Gastrocnemius medialis (tissue), 4 donors: ENCODE data around the gene SNTG2. TPM values are rescaled to one million over a fixed set of nuclear protein-coding genes. Genes with fewer than 3 reads are reported as not detected.

Experiments
- ATAC-seq, 2 donors: fragments of 150-250 bp; one replicate each; pipeline ENCODE4 v1.9.1; 2016
- DNase-seq, 2 donors: peaks; one replicate each; pipeline ENCODE4 v3.0.0-alpha.2; 2019
- H3K27ac ChIP-seq, 4 donors: fragments of 200-600 bp; sonication (generic); 1 replicate in 1 of 4; 2 replicates in 3 of 4; pipeline ENCODE4 v1.5.1; 2016 to 2018; ENCODE audit warnings: mild to moderate bottlenecking in 2 of 4, moderate library complexity in 1 of 4
- H3K27me3 ChIP-seq, 3 donors: fragments of 200-600 bp; sonication (generic) in 2 of 3; 1 replicate in 1 of 3; 2 replicates in 2 of 3; pipeline versions ENCODE4 v1.5.1 to v1.6.0; 2016 to 2019; ENCODE audit warnings: mild to moderate bottlenecking in 1 of 3, moderate library complexity in 1 of 3
- H3K36me3 ChIP-seq, 2 donors: fragments of 200-600 bp; sonication (generic) in 1 of 2; one replicate each; pipeline ENCODE4 v1.5.1; 2017 to 2018
- H3K4me1 ChIP-seq, 2 donors: fragments of 200-600 bp; sonication (generic) in 1 of 2; one replicate each; pipeline ENCODE4 v1.5.1; 2016 to 2017; ENCODE audit warnings: mild to moderate bottlenecking in 2 of 2
- H3K4me3 ChIP-seq, 4 donors: fragments of 200-600 bp; sonication (generic) in 3 of 4; 1 replicate in 1 of 4; 2 replicates in 3 of 4; pipeline ENCODE4 v1.5.1; 2016 to 2019; ENCODE audit warnings: mild to moderate bottlenecking in 2 of 4
- H3K9me3 ChIP-seq, 3 donors: fragments of 200-600 bp; sonication (generic) in 2 of 3; 1 replicate in 1 of 3; 2 replicates in 2 of 3; pipeline ENCODE4 v1.5.1; 2016 to 2019
- CTCF ChIP-seq, 5 experiments: fragments of 450-650 bp in 3 of 5; fragments of 200-600 bp in 2 of 5; sonication (generic) in 2 of 5; IDR thresholded peaks in 4 of 5; conservative IDR thresholded peaks in 1 of 5; 1 replicate in 4 of 5; 2 replicates in 1 of 5; pipeline ENCODE4 v1.5.1; 2016 to 2019; ENCODE audit warnings: antibody characterized with exemption in 5 of 5, mild to moderate bottlenecking in 3 of 5, moderate library complexity in 3 of 5
- POLR2A ChIP-seq, 2 donors: fragments of 450-650 bp; IDR thresholded peaks; one replicate each; pipeline ENCODE4 v1.6.1; 2017; ENCODE audit warnings: antibody characterized with exemption in 2 of 2, mild to moderate bottlenecking in 2 of 2, moderate library complexity in 2 of 2
- in situ Hi-C, 4 donors: fragments of 200-750 bp; cut with MboI; loops; one replicate each; pipeline versions ENCODE4 v1.15.0 to v1.8.0; 2017; ENCODE audit warnings: low sequenced_read_pairs in 4 of 4
- intact Hi-C: fragments of 100-400 bp; cut with DNase I; formaldehyde crosslinking; loops from one replicate; pipeline ENCODE4 v1.15.1; 2023; ENCODE audit warnings: low total_unique reads
- total RNA-seq, 4 donors: library from RNA; depleted of rRNA; stranded (reverse); fragments of >200 nt; gene quantifications; one replicate each; pipeline versions ENCODE4 v1.1.0 to v1.2.3, GENCODE V29; 2016

The SNTG2 gene
- total RNA-seq, 4 donors from 2014 or later: 0.55 to 1.0 (median 0.92) TPM; not detected in 1

GRCh38 chr2:1134629-1135028, 184.0 kb downstream of the SNTG2 start:
- Histone ChIP-seq H3K4me1 (no peaks in the 10 kb centered on the region), H3K36me3 (no peaks in the 10 kb centered on the region), H3K27me3 (no peaks in the 10 kb centered on the region), H3K9me3 (no peaks in the 10 kb centered on the region), H3K4me3 (no peak overlapping the region), H3K27ac (no peak overlapping the region)
- intact Hi-C loops (no loop called here), in situ Hi-C loops (no loop called here)
- ATAC-seq: no peak
- no peak for TF ChIP-seq POLR2A (IDR thresholded peaks at IDR 0.05)
- TF ChIP-seq CTCF (IDR thresholded peaks at IDR 0.05 in 4 of 5, conservative IDR thresholded peaks at IDR 0.05 in 1 of 5): no peak
- no peak for DNase-seq

- ATAC-seq: no peak
- TF ChIP-seq CTCF (IDR thresholded peaks at IDR 0.05 in 4 of 5, conservative IDR thresholded peaks at IDR 0.05 in 1 of 5) (no peak), POLR2A (IDR thresholded peaks at IDR 0.05) (no peak)
- in situ Hi-C loops (no loop called here), intact Hi-C loops (no loop called here)
- Histone ChIP-seq H3K27ac (no peak overlapping the region), H3K9me3 (no peaks in the 10 kb centered on the region), H3K4me1 (no peaks in the 10 kb centered on the region), H3K27me3 (no peaks in the 10 kb centered on the region), H3K4me3 (no peak overlapping the region), H3K36me3 (no peaks in the 10 kb centered on the region)
- no peak for DNase-seq
These were observed 185.4 kb downstream of the SNTG2 start for GRCh38 chr2:1136067-1136466.

GRCh38 chr2:1136846-1137245, 186.2 kb downstream of the SNTG2 start:
- H3K27me3 ChIP-seq: no peaks in the 10 kb centered on the region
- H3K9me3 ChIP-seq: no peaks in the 10 kb centered on the region
- intact Hi-C loops (no loop called here), in situ Hi-C loops (no loop called here)
- ATAC-seq: no peak
- H3K36me3 ChIP-seq: no peaks in the 10 kb centered on the region
- H3K4me3 ChIP-seq: no peak overlapping the region
- TF ChIP-seq CTCF (IDR thresholded peaks at IDR 0.05 in 4 of 5, conservative IDR thresholded peaks at IDR 0.05 in 1 of 5) (no peak), POLR2A (IDR thresholded peaks at IDR 0.05) (no peak)
- no peak overlapping the region for H3K27ac ChIP-seq
- no peak for DNase-seq
- H3K4me1 ChIP-seq: no peaks in the 10 kb centered on the region

DNA sequence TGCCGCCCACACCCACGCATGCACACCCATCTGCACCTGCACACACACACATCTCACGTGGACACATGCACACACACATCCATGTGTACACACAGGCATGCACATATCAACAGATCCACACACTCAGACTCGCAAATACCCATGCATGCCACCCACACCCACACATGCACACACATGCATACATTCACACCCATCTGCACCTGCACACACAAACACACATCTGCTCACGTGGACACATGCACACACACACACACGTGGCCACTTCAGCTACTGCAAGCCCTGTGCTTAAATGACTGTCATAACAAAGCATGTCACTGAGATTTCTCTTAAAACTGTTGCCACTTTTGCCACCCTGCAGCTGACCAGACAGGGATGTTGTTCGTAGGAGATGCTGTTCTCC, 186.6 kb downstream of the SNTG2 start:
- in situ Hi-C loops (no loop called here), intact Hi-C loops (no loop called here)
- ATAC-seq (peak in 1 of 2 donors; percentile 19), DNase-seq (no peak)
- Histone ChIP-seq H3K36me3 (no peaks in the 10 kb centered on the region), H3K27me3 (no peaks in the 10 kb centered on the region), H3K4me3 (no peak overlapping the region), H3K9me3 (no peaks in the 10 kb centered on the region), H3K27ac (no peak overlapping the region), H3K4me1 (no peaks in the 10 kb centered on the region)
- no peak for TF ChIP-seq POLR2A (IDR thresholded peaks at IDR 0.05)
- no peak for TF ChIP-seq CTCF (IDR thresholded peaks at IDR 0.05 in 4 of 5, conservative IDR thresholded peaks at IDR 0.05 in 1 of 5)

DNA sequence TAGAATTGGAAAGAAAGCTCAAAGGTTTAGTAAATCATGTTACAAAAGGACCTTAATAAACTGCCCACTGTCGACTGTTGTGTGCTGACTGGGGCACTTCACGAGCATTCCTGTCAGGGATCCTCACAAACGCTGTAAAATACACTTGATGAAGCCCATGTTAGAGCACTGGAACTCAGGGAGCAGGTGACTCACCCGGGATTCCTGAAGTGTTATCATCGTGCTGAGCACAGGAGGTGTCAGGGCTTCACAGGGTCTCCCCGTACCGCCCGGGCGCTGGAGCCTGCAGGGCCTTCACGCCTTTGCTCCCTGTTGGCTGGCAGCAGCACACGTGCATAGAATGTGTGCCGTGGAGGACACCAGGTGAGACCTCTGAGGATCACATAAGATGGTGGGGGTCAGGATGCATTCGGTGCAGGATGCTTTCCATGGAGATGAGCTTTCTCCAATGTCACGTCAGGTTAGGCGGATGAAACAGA, 187.3 kb downstream of the SNTG2 start:
- TF ChIP-seq CTCF (IDR thresholded peaks at IDR 0.05 in 4 of 5, conservative IDR thresholded peaks at IDR 0.05 in 1 of 5) (no peak), POLR2A (IDR thresholded peaks at IDR 0.05) (no peak)
- ATAC-seq: no peak
- Histone ChIP-seq H3K27ac (no peak overlapping the region), H3K36me3 (no peaks in the 10 kb centered on the region), H3K4me1 (no peaks in the 10 kb centered on the region), H3K27me3 (no peaks in the 10 kb centered on the region), H3K9me3 (no peaks in the 10 kb centered on the region), H3K4me3 (no peak overlapping the region)
- no peak for DNase-seq
- in situ Hi-C loops (no loop called here), intact Hi-C loops (no loop called here)
